ENCODE measurements around the gene FGGY.
A peak's percentile ranks its signal among the peaks of the same experiment; 100 is the strongest.

FGGY gene

DNA sequence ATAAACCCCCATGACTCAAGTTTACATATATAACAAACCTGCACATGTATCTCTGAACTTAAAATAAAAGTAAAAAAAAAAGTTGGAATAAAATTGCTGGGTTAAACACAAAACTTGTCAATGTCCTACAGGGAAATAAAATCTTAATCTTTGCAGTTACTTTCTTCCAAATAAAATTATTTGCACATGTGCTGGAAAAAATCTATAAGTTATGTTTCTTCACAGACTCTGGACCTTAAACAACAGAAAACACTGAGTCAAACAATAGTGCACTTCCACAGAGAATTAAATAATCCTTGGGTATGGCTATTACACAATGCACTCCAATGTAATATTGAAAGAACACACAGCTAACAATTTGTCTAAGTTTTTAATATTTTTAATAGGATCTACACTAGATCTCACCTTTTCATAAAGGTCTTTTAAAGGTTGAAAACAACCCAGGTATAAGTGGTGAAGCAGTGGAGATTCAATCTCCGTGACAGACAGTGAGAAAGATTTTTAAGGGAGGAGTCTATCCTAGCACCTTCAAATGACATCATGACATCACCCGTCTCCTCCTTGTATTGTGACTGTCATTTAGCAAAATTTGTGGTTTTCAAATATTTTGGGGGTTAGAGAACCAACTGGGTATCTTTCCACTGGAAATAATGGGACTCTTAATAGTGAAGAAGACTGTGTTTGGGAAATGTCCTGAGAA is 25.2 kb upstream of the FGGY start:
- TF ChIP-seq GATA1 (IDR thresholded peaks at IDR 0.05; ENCODE audit: low read depth, low read length) (no peak), POLR2A (IDR thresholded peaks at IDR 0.05; ENCODE audit: low read length) (no peak)
- no peak for DNase-seq

DNA sequence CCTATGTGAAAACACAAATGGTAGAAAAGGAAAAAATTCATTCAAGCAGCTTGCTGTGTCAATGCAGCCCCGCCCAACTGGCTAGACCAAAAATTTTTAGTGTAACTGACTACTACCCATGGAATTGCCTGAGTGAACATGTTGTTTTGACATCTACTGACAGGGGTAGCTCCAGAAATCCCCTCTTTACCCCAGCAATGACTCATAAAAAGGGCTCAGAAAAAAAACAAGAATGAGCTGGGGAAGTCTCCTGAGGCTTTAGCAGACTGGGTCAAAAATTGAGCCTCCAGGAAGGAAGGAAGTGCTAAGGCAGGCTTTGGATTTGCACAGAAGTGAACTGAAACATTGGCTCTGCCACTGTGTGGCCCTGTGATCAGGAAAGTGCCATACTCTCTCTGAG is 24.4 kb upstream of the FGGY start:
- TF ChIP-seq GATA1 (IDR thresholded peaks at IDR 0.05; ENCODE audit: low read depth, low read length) (no peak), POLR2A (IDR thresholded peaks at IDR 0.05; ENCODE audit: low read length) (no peak)
- DNase-seq: no peak

DNA sequence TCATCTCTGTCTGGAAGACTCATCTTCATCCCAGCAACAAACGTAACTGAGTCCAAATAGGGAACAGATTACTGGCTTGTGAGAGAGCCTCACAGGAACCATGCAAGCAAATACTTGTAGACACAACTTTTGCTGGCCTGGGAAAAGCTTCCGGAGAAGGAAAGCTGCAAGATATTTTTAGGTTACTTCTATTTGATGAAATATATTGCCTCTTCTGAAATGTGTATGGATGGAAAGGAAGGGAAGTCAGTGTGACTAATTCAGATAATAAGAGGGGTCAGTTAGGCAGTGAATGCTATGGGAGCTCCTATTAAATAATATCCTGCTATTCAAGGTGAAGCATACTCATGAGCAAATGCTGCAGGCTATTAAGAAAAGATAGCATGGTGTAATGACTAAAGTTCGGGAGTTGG is 20.4 kb upstream of the FGGY start:
- no peak for DNase-seq
- TF ChIP-seq GATA1 (IDR thresholded peaks at IDR 0.05; ENCODE audit: low read depth, low read length): no peak
- TF ChIP-seq POLR2A (IDR thresholded peaks at IDR 0.05; ENCODE audit: low read length): no peak

DNA sequence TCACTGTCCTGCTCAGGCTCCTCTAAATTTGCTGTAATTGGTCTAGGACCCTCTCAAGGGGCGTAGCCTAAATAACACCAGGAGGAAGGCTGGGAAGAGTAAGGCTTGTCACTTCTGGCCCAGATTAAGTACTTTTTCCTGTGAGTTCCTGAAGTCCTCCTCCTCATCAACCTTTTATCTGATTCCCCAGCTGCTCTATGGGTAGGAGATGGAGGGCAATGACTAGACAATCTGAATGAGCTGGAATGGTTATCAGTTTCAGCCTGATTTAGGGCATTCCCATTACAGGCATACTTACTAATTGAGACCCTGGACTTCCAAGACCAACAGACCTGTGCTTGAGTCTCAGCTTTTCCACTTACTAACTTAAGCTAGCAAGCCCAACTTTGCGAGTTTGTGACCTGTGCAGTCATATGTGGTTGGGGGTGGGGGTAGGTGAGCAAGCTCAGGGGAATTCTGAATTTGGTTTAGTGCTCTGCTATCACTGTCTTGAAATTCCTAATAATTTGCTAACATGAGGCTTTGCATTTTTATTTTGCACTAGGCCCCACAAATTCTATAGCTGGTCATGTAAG is 18.0 kb upstream of the FGGY start:
- no peak for DNase-seq
- no peak for TF ChIP-seq GATA1 (IDR thresholded peaks at IDR 0.05; ENCODE audit: low read depth, low read length)
- no peak for TF ChIP-seq POLR2A (IDR thresholded peaks at IDR 0.05; ENCODE audit: low read length)

DNA sequence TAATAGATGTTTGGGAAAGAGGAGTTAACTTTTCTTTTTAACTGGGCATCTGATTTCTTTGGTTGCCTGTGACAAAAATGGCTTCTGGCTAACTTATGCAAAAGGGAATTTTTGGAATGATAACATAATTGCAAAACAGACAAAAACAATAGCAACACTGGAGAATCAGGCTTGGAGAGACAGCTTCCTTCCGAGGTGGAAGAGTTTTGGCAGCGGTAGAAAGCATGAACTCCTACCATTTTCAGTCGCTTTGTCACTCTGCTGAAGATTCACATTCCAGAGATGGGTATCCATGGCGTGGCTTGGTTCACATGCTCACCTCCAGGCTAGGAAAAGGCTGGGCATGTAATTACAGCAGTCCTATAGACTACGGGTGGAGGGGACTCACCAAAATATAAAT is 17.2 kb upstream of the FGGY start:
- TF ChIP-seq GATA1 (IDR thresholded peaks at IDR 0.05; ENCODE audit: low read depth, low read length) (no peak), POLR2A (IDR thresholded peaks at IDR 0.05; ENCODE audit: low read length) (no peak)
- DNase-seq: no peak

DNA sequence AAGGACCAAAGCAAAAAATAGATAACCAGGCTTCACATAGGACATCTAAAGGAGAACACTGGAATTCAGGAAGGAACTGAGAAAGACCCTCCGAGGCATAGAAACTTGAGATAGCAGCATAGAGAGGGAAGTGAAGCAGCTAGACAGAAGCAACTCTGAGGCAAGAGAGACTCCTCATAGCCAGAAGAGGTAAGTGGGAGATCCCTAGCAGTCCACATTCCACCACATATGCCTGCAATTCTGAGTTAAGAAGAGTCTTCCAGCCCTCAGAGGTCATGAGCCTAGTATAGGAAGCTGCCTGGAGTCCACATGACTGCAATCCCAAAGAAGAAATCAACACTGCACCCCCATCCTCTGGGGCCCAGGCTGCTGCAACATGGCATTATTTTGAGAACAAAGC is 13.9 kb upstream of the FGGY start:
- no peak for DNase-seq
- no peak for TF ChIP-seq GATA1 (IDR thresholded peaks at IDR 0.05; ENCODE audit: low read depth, low read length)
- TF ChIP-seq POLR2A (IDR thresholded peaks at IDR 0.05; ENCODE audit: low read length): no peak

DNA sequence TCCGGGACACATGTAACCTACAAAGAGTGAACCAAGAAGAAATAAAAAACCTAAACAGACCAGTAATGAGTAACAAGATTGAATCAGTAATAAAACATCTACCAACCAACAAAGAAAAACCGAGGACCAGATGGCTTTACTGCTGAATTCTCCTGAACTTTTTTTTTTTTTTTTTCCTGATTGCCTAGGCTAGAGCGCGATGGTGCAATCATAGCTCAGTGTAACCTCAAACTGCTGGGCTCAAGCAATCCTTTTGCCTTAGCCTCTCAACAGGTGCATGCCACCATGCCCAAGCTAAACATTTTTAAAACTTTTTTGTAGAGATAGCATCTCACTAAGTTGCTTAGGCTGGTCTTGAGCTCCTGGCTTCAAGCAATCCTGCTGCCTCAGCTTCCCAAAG is 11.2 kb upstream of the FGGY start:
- DNase-seq: no peak
- TF ChIP-seq GATA1 (IDR thresholded peaks at IDR 0.05; ENCODE audit: low read depth, low read length): no peak
- no peak for TF ChIP-seq POLR2A (IDR thresholded peaks at IDR 0.05; ENCODE audit: low read length)

DNA sequence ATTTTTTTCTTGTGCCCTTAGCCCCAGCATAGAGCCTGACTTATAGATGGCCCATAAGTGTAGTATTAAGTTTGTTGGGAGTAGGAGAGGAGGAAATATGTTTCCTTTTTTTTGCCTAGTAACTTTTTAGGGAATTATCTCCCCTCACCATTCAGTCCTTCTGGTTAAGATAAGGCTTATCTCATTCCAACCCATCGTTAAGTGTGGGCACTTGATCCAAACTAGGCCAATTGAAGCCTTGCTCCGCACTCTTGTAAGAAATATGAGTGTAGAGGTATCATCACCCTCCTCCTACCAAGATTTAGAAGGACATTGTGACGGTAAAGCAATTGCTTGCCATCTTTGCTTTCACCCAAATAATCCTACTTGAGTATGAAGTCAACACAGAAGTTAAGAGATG is 8.8 kb upstream of the FGGY start:
- TF ChIP-seq GATA1 (IDR thresholded peaks at IDR 0.05; ENCODE audit: low read depth, low read length) (no peak), POLR2A (IDR thresholded peaks at IDR 0.05; ENCODE audit: low read length) (no peak)

DNA sequence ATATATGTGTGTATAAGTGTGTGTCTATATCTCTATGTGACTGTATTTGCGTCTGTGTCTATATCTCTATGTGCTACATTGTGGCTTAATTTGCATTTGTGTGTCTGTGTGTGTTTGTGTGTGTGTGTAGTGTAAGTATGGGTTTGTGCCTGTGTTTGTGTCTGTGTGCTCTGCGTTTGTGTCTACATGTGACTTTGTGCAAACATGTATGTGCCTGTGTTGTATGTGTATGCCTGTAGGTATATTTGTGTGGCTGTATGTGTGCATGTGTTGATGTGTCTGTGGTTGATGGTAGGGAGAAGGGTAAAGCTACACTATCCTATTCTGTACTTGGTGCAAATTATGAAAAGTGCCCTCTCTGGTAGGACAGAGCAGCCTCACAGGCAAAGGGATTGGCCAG is 7.3 kb upstream of the FGGY start:
- no peak for DNase-seq
- TF ChIP-seq GATA1 (IDR thresholded peaks at IDR 0.05; ENCODE audit: low read depth, low read length) (no peak), POLR2A (IDR thresholded peaks at IDR 0.05; ENCODE audit: low read length) (no peak)

More for the DNA sequence above, 8.8 kb upstream of the FGGY start:
- DNase-seq: peak; percentile 55 to 76

DNA sequence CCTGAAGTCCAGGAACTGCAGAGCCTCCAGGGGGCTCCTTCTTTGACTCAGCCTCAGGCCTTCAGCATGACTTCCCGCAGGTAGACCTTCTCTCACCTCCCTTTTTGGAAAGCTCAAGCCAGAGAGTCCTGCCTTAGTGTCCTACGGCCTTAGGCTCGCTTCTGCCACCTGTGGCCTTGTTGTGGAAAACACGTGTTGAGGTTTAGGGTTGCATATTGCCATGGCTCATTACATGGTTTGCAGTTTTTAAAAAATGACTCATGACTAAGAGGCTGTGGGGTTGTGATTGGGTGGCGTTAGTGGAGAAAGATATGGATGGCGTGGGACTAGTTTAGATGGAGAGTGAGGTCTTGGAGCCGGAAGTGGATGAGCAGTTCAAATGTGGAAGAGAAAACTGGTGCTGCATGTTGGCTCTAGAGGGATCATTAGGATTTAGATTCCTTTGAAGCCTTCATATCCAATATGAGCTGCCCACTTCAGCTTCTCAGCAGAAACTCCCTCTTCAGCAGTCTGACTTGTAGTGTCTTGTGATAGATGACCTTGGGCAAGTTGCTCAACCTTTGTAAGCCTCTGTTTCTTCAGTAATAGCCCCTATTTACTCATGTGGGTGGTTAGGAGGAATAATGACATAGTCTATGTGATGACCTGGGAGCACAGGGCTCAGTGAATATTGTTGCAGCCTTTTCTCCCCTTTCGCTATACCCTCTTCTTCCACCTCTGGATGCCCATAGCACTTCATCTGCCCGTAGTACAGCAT is 6.5 kb upstream of the FGGY start:
- no peak for TF ChIP-seq GATA1 (IDR thresholded peaks at IDR 0.05; ENCODE audit: low read depth, low read length)
- no peak for TF ChIP-seq POLR2A (IDR thresholded peaks at IDR 0.05; ENCODE audit: low read length)
- DNase-seq: peak; percentile 58 to 75

DNA sequence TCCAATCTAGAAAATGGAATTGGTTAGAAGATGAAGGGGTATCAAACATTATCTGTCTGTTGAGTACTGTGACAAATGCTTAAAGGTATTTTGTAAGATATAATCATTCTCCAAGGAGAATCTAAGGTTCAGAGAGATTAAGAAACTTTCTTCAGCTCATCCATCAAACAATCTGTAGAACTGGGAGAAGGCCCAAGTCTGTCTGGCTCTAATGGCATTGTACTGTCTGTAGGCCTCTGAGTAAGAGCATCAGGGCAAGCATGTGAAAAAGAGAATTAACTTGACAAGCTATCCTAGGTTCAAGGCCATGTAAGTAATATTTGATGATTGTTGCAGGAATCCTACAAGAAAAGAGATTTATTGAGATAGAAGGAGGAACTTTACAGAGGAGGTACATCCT is 5.3 kb upstream of the FGGY start:
- no peak for DNase-seq
- TF ChIP-seq GATA1 (IDR thresholded peaks at IDR 0.05; ENCODE audit: low read depth, low read length): no peak
- TF ChIP-seq POLR2A (IDR thresholded peaks at IDR 0.05; ENCODE audit: low read length): no peak

DNA sequence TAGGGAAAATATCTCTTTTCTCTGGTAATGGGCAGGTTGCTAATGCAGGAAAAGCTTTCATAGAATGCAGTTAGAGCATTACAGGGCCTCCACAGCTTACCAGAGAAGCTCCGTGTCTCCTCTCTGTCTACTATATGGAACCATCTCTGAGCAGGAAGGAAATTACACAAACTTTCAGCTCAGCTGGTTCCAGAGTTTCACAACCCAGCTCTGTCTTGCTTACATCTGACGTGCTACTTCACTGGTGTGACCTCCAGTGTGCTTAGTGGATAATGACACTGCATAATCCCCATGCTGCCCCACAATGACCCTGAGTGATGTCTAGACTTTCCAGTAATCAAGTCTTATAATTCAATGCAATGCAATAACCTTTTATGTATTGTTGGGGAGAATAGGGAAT is 4.3 kb upstream of the FGGY start:
- peak; percentile 43 to 70 for DNase-seq
- TF ChIP-seq POLR2A (IDR thresholded peaks at IDR 0.05; ENCODE audit: low read length) (no peak), GATA1 (IDR thresholded peaks at IDR 0.05; ENCODE audit: low read depth, low read length) (no peak)

DNA sequence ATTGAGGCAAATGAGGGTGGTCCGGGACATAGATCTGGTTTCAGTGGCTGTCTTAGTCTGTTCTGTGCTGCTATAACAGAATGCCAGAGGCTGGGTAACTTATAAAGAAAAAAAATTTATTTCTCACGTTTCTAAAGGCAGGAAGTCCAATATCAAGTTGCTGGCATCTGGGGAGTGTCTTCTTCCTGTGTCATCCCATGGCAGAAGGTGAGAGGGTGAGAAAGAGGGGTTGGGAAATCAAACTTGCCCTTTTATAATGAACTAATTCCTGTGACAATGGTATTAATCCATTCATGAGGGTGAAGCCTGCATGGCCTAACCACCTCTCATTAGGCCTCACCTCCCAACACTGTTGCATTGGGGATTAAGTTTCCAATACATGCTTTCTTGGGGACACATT is 3.7 kb upstream of the FGGY start:
- DNase-seq: no peak
- TF ChIP-seq GATA1 (IDR thresholded peaks at IDR 0.05; ENCODE audit: low read depth, low read length) (no peak), POLR2A (IDR thresholded peaks at IDR 0.05; ENCODE audit: low read length) (no peak)

DNA sequence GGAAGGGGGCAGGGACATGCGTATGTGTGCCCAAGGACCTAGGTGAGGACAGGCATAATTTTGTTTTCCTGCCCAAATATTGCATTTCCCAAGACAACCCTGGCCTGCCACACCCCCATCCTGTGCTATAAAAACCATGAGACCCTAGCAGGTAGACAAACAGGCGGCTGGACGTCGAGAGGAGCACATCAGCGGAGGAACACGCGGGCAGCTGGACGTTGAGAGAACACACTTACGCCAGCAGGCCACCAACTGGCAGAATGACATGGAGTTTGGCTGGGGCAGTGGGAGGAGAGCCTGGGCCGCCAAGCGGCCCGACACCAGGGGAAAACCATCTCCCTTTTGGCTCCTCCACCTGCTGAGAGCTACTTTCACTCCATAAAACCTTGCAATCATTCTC is 3.0 kb upstream of the FGGY start:
- TF ChIP-seq GATA1 (IDR thresholded peaks at IDR 0.05; ENCODE audit: low read depth, low read length) (no peak), POLR2A (IDR thresholded peaks at IDR 0.05; ENCODE audit: low read length) (no peak)

DNA sequence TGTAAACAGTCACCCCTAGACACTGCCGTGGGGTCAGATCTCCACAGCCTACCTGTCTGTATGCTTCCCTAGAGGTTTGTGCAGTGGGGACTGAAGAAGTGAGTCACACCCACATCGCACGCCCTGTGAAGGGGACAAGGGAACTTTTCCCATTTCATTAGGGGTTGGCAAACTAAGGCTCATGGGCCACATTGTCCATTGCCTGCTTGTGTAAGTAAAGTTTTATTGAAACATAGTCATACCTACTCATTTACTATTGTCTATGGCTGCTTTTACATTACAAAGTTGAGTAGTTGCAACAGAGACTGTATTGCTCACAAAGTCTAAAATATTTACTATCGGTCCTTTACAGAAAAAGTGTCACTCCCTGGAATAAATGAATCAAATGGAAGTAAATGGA is 2.5 kb upstream of the FGGY start:
- TF ChIP-seq POLR2A (IDR thresholded peaks at IDR 0.05; ENCODE audit: low read length) (no peak), GATA1 (IDR thresholded peaks at IDR 0.05; ENCODE audit: low read depth, low read length) (no peak)

More for the DNA sequence above, 3.0 kb upstream of the FGGY start:
- DNase-seq: no peak

More for the DNA sequence above, 2.5 kb upstream of the FGGY start:
- no peak for DNase-seq
